H9 (cell line): ENCODE results near the gene DDX6. TPM values are rescaled to one million over a fixed set of nuclear protein-coding genes. Genes with fewer than 3 reads are reported as not detected.
"Not testable (repeated sequence)": the region's sequence is repeated elsewhere in the genome, so short reads cannot be mapped to it uniquely, and the experiment has no call there.

ENCODE experiments used
- DNase-seq: peaks from one replicate; pipeline ENCODE4 v3.0.0-alpha.2; 2017
- H2AFZ ChIP-seq: one replicate; pipeline ENCODE4 v1.6.1; 2013; ENCODE audit warnings: mild to moderate bottlenecking, low read length, control low read depth, moderate library complexity
- H2AK5ac ChIP-seq: 2 replicates; pipeline ENCODE4 v1.6.1; 2013; ENCODE audit warnings: low read length, control low read depth, mixed read lengths; ENCODE audit not compliant: insufficient read length
- H2BK120ac ChIP-seq: one replicate; pipeline ENCODE4 v1.6.1; 2013; ENCODE audit warnings: low read depth, mild to moderate bottlenecking, low read length, control low read depth, inconsistent platforms; ENCODE audit not compliant: poor library complexity, severe bottlenecking
- H2BK12ac ChIP-seq: 2 replicates; pipeline ENCODE4 v1.6.1; 2013; ENCODE audit warnings: low read length, control low read depth, mixed read lengths, low read depth; ENCODE audit not compliant: insufficient read length
- H2BK15ac ChIP-seq: 2 replicates; pipeline ENCODE4 v1.6.1; 2013; ENCODE audit warnings: low read depth, low read length, control low read depth
- H2BK20ac ChIP-seq: one replicate; pipeline ENCODE4 v1.6.1; 2013; ENCODE audit warnings: low read depth, mild to moderate bottlenecking, low read length, control low read depth, inconsistent platforms; ENCODE audit not compliant: poor library complexity, severe bottlenecking
- H2BK5ac ChIP-seq: 2 replicates; pipeline ENCODE4 v1.6.1; 2013; ENCODE audit warnings: low read length, control low read depth, mixed read lengths; ENCODE audit not compliant: insufficient read length
- H3K14ac ChIP-seq: 2 replicates; pipeline ENCODE4 v1.6.1; 2013; ENCODE audit warnings: low read length, control low read depth; ENCODE audit not compliant: insufficient read depth
- H3K18ac ChIP-seq: 2 replicates; pipeline ENCODE4 v1.6.1; 2013; ENCODE audit warnings: low read depth, mild to moderate bottlenecking, mixed read lengths, low read length, control low read depth; ENCODE audit not compliant: insufficient read length
- H3K23ac ChIP-seq: 2 replicates; pipeline ENCODE4 v1.6.1; 2013; ENCODE audit warnings: low read length, control low read depth, mixed read lengths, low read depth; ENCODE audit not compliant: insufficient read length
- H3K23me2 ChIP-seq: 2 replicates; pipeline ENCODE4 v1.6.1; 2013; ENCODE audit warnings: low read depth, mild to moderate bottlenecking, mixed read lengths, low read length, control low read depth; ENCODE audit not compliant: insufficient read length, poor library complexity, severe bottlenecking
- H3K27ac ChIP-seq: 2 replicates; pipeline ENCODE4 v1.5.1; 2013; ENCODE audit warnings: low read length, control low read depth, mixed read lengths, low read depth; ENCODE audit not compliant: insufficient read length
- H3K27me3 ChIP-seq: 2 replicates; pipeline ENCODE4 v1.6.1; 2013; ENCODE audit warnings: low read length, control low read depth, inconsistent platforms; ENCODE audit not compliant: insufficient read depth
- H3K4ac ChIP-seq: 2 replicates; pipeline ENCODE4 v1.6.1; 2013; ENCODE audit warnings: low read depth, mild to moderate bottlenecking, control low read depth, inconsistent platforms, low read length, moderate library complexity
- H3K4me1 ChIP-seq: 2 replicates; pipeline ENCODE4 v1.6.1; 2013; ENCODE audit warnings: low read length, control low read depth, inconsistent platforms; ENCODE audit not compliant: insufficient read depth
- H3K4me2 ChIP-seq: 2 replicates; pipeline ENCODE4 v1.6.1; 2013; ENCODE audit warnings: low read length, control low read depth, mixed read lengths; ENCODE audit not compliant: insufficient read length, insufficient read depth
- H3K56ac ChIP-seq: 2 replicates; pipeline ENCODE4 v1.6.1; 2013; ENCODE audit warnings: low read depth, mild to moderate bottlenecking, mixed read lengths, low read length, control low read depth; ENCODE audit not compliant: insufficient read length
- H3K79me1 ChIP-seq: 2 replicates; pipeline ENCODE4 v1.6.1; 2013; ENCODE audit warnings: low read depth, mild to moderate bottlenecking, moderate library complexity, low read length, control low read depth, inconsistent platforms; ENCODE audit not compliant: insufficient read depth, poor library complexity, severe bottlenecking
- H3K79me2 ChIP-seq: 2 replicates; pipeline ENCODE4 v1.6.1; 2013; ENCODE audit warnings: low read length, control low read depth, inconsistent platforms; ENCODE audit not compliant: insufficient read depth
- H3K9ac ChIP-seq: 2 replicates; pipeline ENCODE4 v1.6.1; 2013; ENCODE audit warnings: low read length, control low read depth, mixed read lengths; ENCODE audit not compliant: insufficient read length; ENCODE audit errors: extremely low read depth
- H3K9me3 ChIP-seq: one replicate; pipeline ENCODE4 v1.6.1; 2013; ENCODE audit warnings: low read depth, low read length, inconsistent platforms; ENCODE audit not compliant: control insufficient read depth
- H3T11ph ChIP-seq: one replicate; pipeline ENCODE4 v1.6.1; 2013; ENCODE audit warnings: mild to moderate bottlenecking, low read length, control low read depth, inconsistent platforms
- H4K20me1 ChIP-seq: one replicate; pipeline ENCODE4 v1.6.1; 2013; ENCODE audit not compliant: control insufficient read depth, insufficient read length, insufficient read depth
- H4K5ac ChIP-seq: 2 replicates; pipeline ENCODE4 v1.6.1; 2013; ENCODE audit warnings: low read depth, mild to moderate bottlenecking, mixed read lengths, low read length, control low read depth; ENCODE audit not compliant: insufficient read length
- H4K8ac ChIP-seq: replicated peaks from 2 replicates; pipeline ENCODE4 v1.6.1; 2013; ENCODE audit warnings: low read length, control low read depth, mixed read lengths, low read depth; ENCODE audit not compliant: insufficient read length
- H4K91ac ChIP-seq: 2 replicates; pipeline ENCODE4 v1.6.1; 2013; ENCODE audit warnings: low read depth, mild to moderate bottlenecking, moderate library complexity, mixed read lengths, low read length, control low read depth; ENCODE audit not compliant: insufficient read length
- H3K27ac Mint-ChIP-seq, 3 experiments: 2 replicates in 2 of 3; 3 replicates in 1 of 3; pipeline ENCODE4 v1.8.0; 2020 to 2021; ENCODE audit warnings: mixed read lengths in 3 of 3, mild to moderate bottlenecking in 1 of 3, moderate library complexity in 1 of 3
- H3K27me3 Mint-ChIP-seq: 2 replicates; pipeline ENCODE4 v1.8.0; 2021; ENCODE audit warnings: low read depth, mild to moderate bottlenecking, moderate library complexity, mixed read lengths
- H3K36me3 Mint-ChIP-seq, 3 experiments: 2 replicates in 2 of 3; 3 replicates in 1 of 3; pipeline ENCODE4 v1.8.0; 2020 to 2021; ENCODE audit warnings: low read depth in 3 of 3, mixed read lengths in 3 of 3; ENCODE audit not compliant: insufficient read depth in 1 of 3
- H3K4me1 Mint-ChIP-seq, 2 experiments: 2 replicates each; pipeline ENCODE4 v1.8.0; 2020; ENCODE audit warnings: mixed read lengths in 2 of 2
- H3K4me3 Mint-ChIP-seq, 2 experiments: 2 replicates in 1 of 2; 3 replicates in 1 of 2; pipeline ENCODE4 v1.8.0; 2020 to 2021; ENCODE audit warnings: mild to moderate bottlenecking in 2 of 2, mixed read lengths in 2 of 2, moderate library complexity in 1 of 2
- H3K9me3 Mint-ChIP-seq, 2 experiments: 2 replicates in 1 of 2; 3 replicates in 1 of 2; pipeline ENCODE4 v1.8.0; 2020; ENCODE audit warnings: mild to moderate bottlenecking in 2 of 2, mixed read lengths in 2 of 2, moderate library complexity in 1 of 2
- CTCF ChIP-seq: fragments of 200-600 bp; sonication (generic); conservative IDR thresholded peaks from 3 replicates; pipeline ENCODE4 v1.8.0; 2021; ENCODE audit warnings: antibody characterized with exemption, mild to moderate bottlenecking
- WGBS: extraction: QIAGEN DNeasy Blood & Tissue Kit; methylation state at CpG from one replicate; pipeline ENCODE4 v1.1.7; 2013; ENCODE audit warnings: missing lambda C conversion rate, low lambda C conversion rate, mixed read lengths; ENCODE audit not compliant: insufficient read length; ENCODE audit errors: extremely low coverage; 5-methylcytosine and 5-hydroxymethylcytosine counted together
- total RNA-seq: library from RNA; stranded (reverse); gene quantifications from 2 replicates; pipeline ENCODE4 v1.2.1, GENCODE V29; 2021

The DDX6 gene
- total RNA-seq, 1 experiment from 2014 or later: 221 TPM

GRCh38 chr11:118714816-118715215 is 76.1 kb downstream of the DDX6 start:
- TF ChIP-seq CTCF: no peak
- Histone ChIP-seq H3K18ac (peak overlapping the region; percentile 39), H3K23me2 (no peaks in the 10 kb centered on the region), H4K5ac (peak overlapping the region; percentile 10), H3K79me2 (no peaks in the 10 kb centered on the region; the same call in 1 of the 2 replicates), H3K4ac (no peak overlapping the region), H2BK12ac (peak overlapping the region; percentile 47), H3K9ac (no peak overlapping the region), H3K9me3 (no peaks in the 10 kb centered on the region), H4K20me1 (no peaks in the 10 kb centered on the region), H3K27ac (peak overlapping the region; percentile 92), H4K91ac (no peak overlapping the region), H3K79me1 (no peaks in the 10 kb centered on the region), H3T11ph (no peak overlapping the region), H3K23ac (no peak overlapping the region), H2BK20ac (peak overlapping the region; percentile 78), H3K4me2 (no peak overlapping the region), H3K27me3 (no peaks in the 10 kb centered on the region), H3K56ac (no peak overlapping the region), H2BK5ac (no peak overlapping the region), H2AFZ (no peak overlapping the region), H4K8ac (no peak overlapping the region), H2BK120ac (no peak overlapping the region), H3K4me1 (peaks cover 2% of the 10 kb centered on the region; the same call in 1 of the 2 replicates), H2AK5ac (peak overlapping the region; percentile 33), H3K14ac (0 out of 2 replicates have a peak overlapping the region, but pooled peaks have one; percentile 66), H2BK15ac (no peak overlapping the region)
- H3K4me1 Mint-ChIP-seq: peaks cover 45 to 50% of the 10 kb centered on the region in 2 experiments
- peaks cover 0 to 2% of the 10 kb centered on the region in 2 experiments; a peak in 2 of 5 replicates for H3K9me3 Mint-ChIP-seq
- DNase-seq: no peak
- peak overlapping the region in 1 of 2 experiments; percentile 24; a peak in 1 of 5 replicates for H3K4me3 Mint-ChIP-seq
- peaks cover 8 to 24% (median 13%) of the 10 kb centered on the region in 3 experiments for H3K36me3 Mint-ChIP-seq
- H3K27ac Mint-ChIP-seq: peak overlapping the region; percentile 99 to 100 (median 100)
- no peaks in the 10 kb centered on the region; the same call in 1 of the 2 replicates for H3K27me3 Mint-ChIP-seq

GRCh38 chr11:118714416-118714815 is 76.5 kb downstream of the DDX6 start:
- H3K23ac ChIP-seq, H3K14ac ChIP-seq, H3K27ac ChIP-seq, H3K56ac ChIP-seq, H3K4me1 ChIP-seq, H3K9me3 Mint-ChIP-seq, H3K4ac ChIP-seq, H3T11ph ChIP-seq, H3K4me3 Mint-ChIP-seq, H4K91ac ChIP-seq, H3K79me2 ChIP-seq, H2BK120ac ChIP-seq, H3K27me3 Mint-ChIP-seq, H2BK15ac ChIP-seq, H2BK20ac ChIP-seq, H3K18ac ChIP-seq, H2BK12ac ChIP-seq, DNase-seq, H4K20me1 ChIP-seq, H4K5ac ChIP-seq, H3K4me2 ChIP-seq, H3K9ac ChIP-seq, H3K9me3 ChIP-seq, H4K8ac ChIP-seq, H3K79me1 ChIP-seq, H3K27me3 ChIP-seq, H2AFZ ChIP-seq, H2BK5ac ChIP-seq, H2AK5ac ChIP-seq, H3K23me2 ChIP-seq: not testable (repeated sequence)
- Mint-ChIP-seq H3K27ac (peak overlapping the region; percentile 72 to 100 (median 100)), H3K4me1 (peaks cover 41 to 46% of the 10 kb centered on the region in 2 experiments), H3K36me3 (peaks cover 8 to 20% (median 13%) of the 10 kb centered on the region in 3 experiments)
- no CpG with 5 or more reads among the region's 5 CpGs for WGBS
